Gastrocnemius medialis (tissue), 4 donors: ENCODE measurements around the gene SLAIN1. TPM values are rescaled to one million over a fixed set of nuclear protein-coding genes. Genes with fewer than 3 reads are reported as not detected.

Experiments used
- ATAC-seq, 2 donors: fragments of 150-250 bp; one replicate each; pipeline ENCODE4 v1.9.1; 2016
- DNase-seq, 2 donors: peaks; one replicate each; pipeline ENCODE4 v3.0.0-alpha.2; 2019
- H3K27ac ChIP-seq, 4 donors: fragments of 200-600 bp; sonication (generic); 1 replicate in 1 of 4; 2 replicates in 3 of 4; pipeline ENCODE4 v1.5.1; 2016 to 2018; ENCODE audit warnings: mild to moderate bottlenecking in 2 of 4, moderate library complexity in 1 of 4
- H3K27me3 ChIP-seq, 3 donors: fragments of 200-600 bp; sonication (generic) in 2 of 3; 1 replicate in 1 of 3; 2 replicates in 2 of 3; pipeline versions ENCODE4 v1.5.1 to v1.6.0; 2016 to 2019; ENCODE audit warnings: mild to moderate bottlenecking in 1 of 3, moderate library complexity in 1 of 3
- H3K36me3 ChIP-seq, 2 donors: fragments of 200-600 bp; sonication (generic) in 1 of 2; one replicate each; pipeline ENCODE4 v1.5.1; 2017 to 2018
- H3K4me1 ChIP-seq, 2 donors: fragments of 200-600 bp; sonication (generic) in 1 of 2; one replicate each; pipeline ENCODE4 v1.5.1; 2016 to 2017; ENCODE audit warnings: mild to moderate bottlenecking in 2 of 2
- H3K4me3 ChIP-seq, 4 donors: fragments of 200-600 bp; sonication (generic) in 3 of 4; 1 replicate in 1 of 4; 2 replicates in 3 of 4; pipeline ENCODE4 v1.5.1; 2016 to 2019; ENCODE audit warnings: mild to moderate bottlenecking in 2 of 4
- H3K9me3 ChIP-seq, 3 donors: fragments of 200-600 bp; sonication (generic) in 2 of 3; 1 replicate in 1 of 3; 2 replicates in 2 of 3; pipeline ENCODE4 v1.5.1; 2016 to 2019
- CTCF ChIP-seq, 5 experiments: fragments of 450-650 bp in 3 of 5; fragments of 200-600 bp in 2 of 5; sonication (generic) in 2 of 5; IDR thresholded peaks in 4 of 5; conservative IDR thresholded peaks in 1 of 5; 1 replicate in 4 of 5; 2 replicates in 1 of 5; pipeline ENCODE4 v1.5.1; 2016 to 2019; ENCODE audit warnings: antibody characterized with exemption in 5 of 5, mild to moderate bottlenecking in 3 of 5, moderate library complexity in 3 of 5
- POLR2A ChIP-seq, 2 donors: fragments of 450-650 bp; IDR thresholded peaks; one replicate each; pipeline ENCODE4 v1.6.1; 2017; ENCODE audit warnings: antibody characterized with exemption in 2 of 2, mild to moderate bottlenecking in 2 of 2, moderate library complexity in 2 of 2
- in situ Hi-C, 4 donors: fragments of 200-750 bp; cut with MboI; loops; one replicate each; pipeline versions ENCODE4 v1.15.0 to v1.8.0; 2017; ENCODE audit warnings: low sequenced_read_pairs in 4 of 4
- intact Hi-C: fragments of 100-400 bp; cut with DNase I; formaldehyde crosslinking; loops from one replicate; pipeline ENCODE4 v1.15.1; 2023; ENCODE audit warnings: low total_unique reads
- total RNA-seq, 4 donors: library from RNA; depleted of rRNA; stranded (reverse); fragments of >200 nt; gene quantifications; one replicate each; pipeline versions ENCODE4 v1.1.0 to v1.2.3, GENCODE V29; 2016

SLAIN1 gene
- total RNA-seq, 4 donors from 2014 or later: 3.2 to 17.5 (median 9.9) TPM

- peaks cover 10 to 13% of the 10 kb centered on the region in 2 donors for H3K4me1 ChIP-seq
- ATAC-seq: no peak
- H3K4me3 ChIP-seq: no peak overlapping the region
- H3K27me3 ChIP-seq: no peaks in the 10 kb centered on the region
- intact Hi-C loops (no loop called here), in situ Hi-C loops (no loop called here)
- H3K36me3 ChIP-seq: no peaks in the 10 kb centered on the region
- TF ChIP-seq POLR2A (IDR thresholded peaks at IDR 0.05) (no peak), CTCF (IDR thresholded peaks at IDR 0.05 in 4 of 5, conservative IDR thresholded peaks at IDR 0.05 in 1 of 5) (no peak)
- DNase-seq: no peak
- H3K9me3 ChIP-seq: no peaks in the 10 kb centered on the region
- H3K27ac ChIP-seq: no peak overlapping the region
These were observed 5.9 kb downstream of the SLAIN1 start for GRCh38 chr13:77703408-77703807.

- H3K27me3 ChIP-seq: no peaks in the 10 kb centered on the region
- TF ChIP-seq POLR2A (IDR thresholded peaks at IDR 0.05) (no peak), CTCF (IDR thresholded peaks at IDR 0.05 in 4 of 5, conservative IDR thresholded peaks at IDR 0.05 in 1 of 5) (no peak)
- H3K36me3 ChIP-seq: no peaks in the 10 kb centered on the region
- no peaks in the 10 kb centered on the region for H3K9me3 ChIP-seq
- in situ Hi-C loops: no loop called here
- H3K4me3 ChIP-seq: no peak overlapping the region
- intact Hi-C loops: no loop called here
- H3K27ac ChIP-seq: no peak overlapping the region
- H3K4me1 ChIP-seq: no peaks in the 10 kb centered on the region
- DNase-seq (no peak), ATAC-seq (no peak)
These were observed 16.8 kb downstream of the SLAIN1 start for GRCh38 chr13:77714119-77714755.

- no peak overlapping the region for H3K27ac ChIP-seq
- in situ Hi-C loops: no loop called here
- DNase-seq (no peak), ATAC-seq (no peak)
- no peaks in the 10 kb centered on the region for H3K36me3 ChIP-seq
- intact Hi-C loops: no loop called here
- no peaks in the 10 kb centered on the region for H3K4me1 ChIP-seq
- no peaks in the 10 kb centered on the region for H3K27me3 ChIP-seq
- no peaks in the 10 kb centered on the region for H3K9me3 ChIP-seq
- H3K4me3 ChIP-seq: no peak overlapping the region
- TF ChIP-seq CTCF (IDR thresholded peaks at IDR 0.05 in 4 of 5, conservative IDR thresholded peaks at IDR 0.05 in 1 of 5): no peak
- no peak for TF ChIP-seq POLR2A (IDR thresholded peaks at IDR 0.05)
These were observed 17.9 kb downstream of the SLAIN1 start for GRCh38 chr13:77715233-77715891.

GRCh38 chr13:77716692-77717091, 19.2 kb downstream of the SLAIN1 start:
- no peak for TF ChIP-seq POLR2A (IDR thresholded peaks at IDR 0.05)
- no peak for TF ChIP-seq CTCF (IDR thresholded peaks at IDR 0.05 in 4 of 5, conservative IDR thresholded peaks at IDR 0.05 in 1 of 5)
- Histone ChIP-seq H3K36me3 (no peaks in the 10 kb centered on the region), H3K27me3 (no peaks in the 10 kb centered on the region), H3K27ac (no peak overlapping the region), H3K4me1 (no peaks in the 10 kb centered on the region), H3K4me3 (no peak overlapping the region), H3K9me3 (no peaks in the 10 kb centered on the region)
- in situ Hi-C loops (no loop called here), intact Hi-C loops (no loop called here)
- ATAC-seq: no peak
- no peak for DNase-seq
